Immature natural killer cell (primary cell): ENCODE results near the gene FAF2. TPM values are rescaled to one million over a fixed set of nuclear protein-coding genes. Genes with fewer than 3 reads are reported as not detected.
"Not testable (repeated sequence)": the region's sequence is repeated elsewhere in the genome, so short reads cannot be mapped to it uniquely, and the experiment has no call there.

Experiments used
- DNase-seq, 3 donors: peaks; one replicate each; pipeline ENCODE4 v3.0.0; 2022; ENCODE audit warnings: mixed read lengths in 1 of 3
- H3K27ac Mint-ChIP-seq, 6 donors: one replicate each; pipeline ENCODE4 v1.8.0; 2020; ENCODE audit warnings: mixed read lengths in 6 of 6, mild to moderate bottlenecking in 5 of 6, inconsistent platforms in 4 of 6, moderate library complexity in 3 of 6
- H3K27me3 Mint-ChIP-seq, 3 donors: one replicate each; pipeline ENCODE4 v1.8.0; 2020 to 2021; ENCODE audit warnings: low read depth in 3 of 3, mild to moderate bottlenecking in 3 of 3, mixed read lengths in 3 of 3, moderate library complexity in 3 of 3, inconsistent platforms in 1 of 3
- H3K36me3 Mint-ChIP-seq, 3 donors: one replicate each; pipeline ENCODE4 v1.8.0; 2020; ENCODE audit warnings: mixed read lengths in 3 of 3, inconsistent platforms in 2 of 3, mild to moderate bottlenecking in 2 of 3
- H3K4me1 Mint-ChIP-seq, 2 donors: one replicate each; pipeline ENCODE4 v1.8.0; 2020; ENCODE audit warnings: inconsistent platforms in 2 of 2, mild to moderate bottlenecking in 2 of 2, mixed read lengths in 2 of 2, moderate library complexity in 1 of 2
- H3K4me3 Mint-ChIP-seq, 5 donors: one replicate each; pipeline ENCODE4 v1.8.0; 2020; ENCODE audit warnings: mild to moderate bottlenecking in 5 of 5, mixed read lengths in 5 of 5, inconsistent platforms in 3 of 5, moderate library complexity in 3 of 5
- H3K9me3 Mint-ChIP-seq, 6 donors: one replicate each; pipeline ENCODE4 v1.8.0; 2020; ENCODE audit warnings: mild to moderate bottlenecking in 6 of 6, mixed read lengths in 6 of 6, inconsistent platforms in 4 of 6, moderate library complexity in 3 of 6
- polyA plus RNA-seq, 3 donors: library from polyadenylated mRNA; unstranded; fragments of 300-500 nt; fragmentation: Illumina TruSeq; gene quantifications; one replicate each; pipeline ENCODE4 v1.2.3, GENCODE V29; 2021

The FAF2 gene, protein sequence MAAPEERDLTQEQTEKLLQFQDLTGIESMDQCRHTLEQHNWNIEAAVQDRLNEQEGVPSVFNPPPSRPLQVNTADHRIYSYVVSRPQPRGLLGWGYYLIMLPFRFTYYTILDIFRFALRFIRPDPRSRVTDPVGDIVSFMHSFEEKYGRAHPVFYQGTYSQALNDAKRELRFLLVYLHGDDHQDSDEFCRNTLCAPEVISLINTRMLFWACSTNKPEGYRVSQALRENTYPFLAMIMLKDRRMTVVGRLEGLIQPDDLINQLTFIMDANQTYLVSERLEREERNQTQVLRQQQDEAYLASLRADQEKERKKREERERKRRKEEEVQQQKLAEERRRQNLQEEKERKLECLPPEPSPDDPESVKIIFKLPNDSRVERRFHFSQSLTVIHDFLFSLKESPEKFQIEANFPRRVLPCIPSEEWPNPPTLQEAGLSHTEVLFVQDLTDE
- 10 to 100 TPM in 2 of 3 donors, 1 to 10 TPM in 1; 9.0 to 17.6 (median 17.0) TPM for polyA plus RNA-seq

DNA sequence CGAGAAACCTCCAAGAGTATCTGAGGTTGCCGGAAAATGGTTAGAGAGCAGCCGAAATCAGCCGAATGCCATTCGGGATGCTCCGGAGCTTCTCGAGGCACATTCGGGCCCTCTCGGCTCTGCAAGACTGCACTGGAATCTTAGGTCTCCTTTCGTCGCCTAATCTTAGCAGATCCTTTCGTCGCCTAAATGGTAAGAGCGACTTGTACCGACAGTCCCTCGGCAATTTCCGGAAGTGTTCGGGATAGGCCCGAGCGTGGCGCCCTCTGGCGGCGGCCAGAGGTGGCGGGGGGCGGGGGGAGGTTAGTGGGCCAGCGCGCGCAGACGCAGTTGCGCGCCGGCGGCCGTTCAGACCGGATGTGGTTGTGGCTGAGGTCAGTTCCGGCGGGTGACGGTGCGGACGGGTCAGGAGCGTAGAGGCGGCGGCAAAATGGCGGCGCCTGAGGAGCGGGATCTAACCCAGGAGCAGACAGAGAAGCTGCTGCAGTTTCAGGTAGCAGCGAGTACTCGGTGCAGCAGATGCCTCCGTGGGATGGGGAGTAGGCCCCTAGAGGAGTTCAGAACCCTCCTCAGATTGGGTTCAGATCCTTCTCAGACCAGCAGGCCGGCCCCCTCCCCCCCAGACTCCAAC lies at the start of gene FAF2:
Gene FAF2, plus strand, starts transcription at position 408 of the 631 bp plus-strand sequence. Its CDS starts 23 bp downstream, at position 431.
- Mint-ChIP-seq H3K9me3 (peaks cover 0 to 4% (median 0%) of the 10 kb centered on the region in 6 donors), H3K4me1 (peaks cover 33 to 49% of the 10 kb centered on the region in 2 donors), H3K4me3 (peak within 1 kb of the TSS; percentile 96 to 99 (median 98)), H3K27ac (peak within 1 kb of the TSS; percentile 99 to 100 (median 100)), H3K27me3 (peaks cover 19 to 26% (median 21%) of the 10 kb centered on the region in 3 donors), H3K36me3 (peaks cover 2 to 5% (median 4%) of the 10 kb centered on the region in 3 donors)
- DNase-seq: peak; percentile 99 to 100 (median 99)

DNA sequence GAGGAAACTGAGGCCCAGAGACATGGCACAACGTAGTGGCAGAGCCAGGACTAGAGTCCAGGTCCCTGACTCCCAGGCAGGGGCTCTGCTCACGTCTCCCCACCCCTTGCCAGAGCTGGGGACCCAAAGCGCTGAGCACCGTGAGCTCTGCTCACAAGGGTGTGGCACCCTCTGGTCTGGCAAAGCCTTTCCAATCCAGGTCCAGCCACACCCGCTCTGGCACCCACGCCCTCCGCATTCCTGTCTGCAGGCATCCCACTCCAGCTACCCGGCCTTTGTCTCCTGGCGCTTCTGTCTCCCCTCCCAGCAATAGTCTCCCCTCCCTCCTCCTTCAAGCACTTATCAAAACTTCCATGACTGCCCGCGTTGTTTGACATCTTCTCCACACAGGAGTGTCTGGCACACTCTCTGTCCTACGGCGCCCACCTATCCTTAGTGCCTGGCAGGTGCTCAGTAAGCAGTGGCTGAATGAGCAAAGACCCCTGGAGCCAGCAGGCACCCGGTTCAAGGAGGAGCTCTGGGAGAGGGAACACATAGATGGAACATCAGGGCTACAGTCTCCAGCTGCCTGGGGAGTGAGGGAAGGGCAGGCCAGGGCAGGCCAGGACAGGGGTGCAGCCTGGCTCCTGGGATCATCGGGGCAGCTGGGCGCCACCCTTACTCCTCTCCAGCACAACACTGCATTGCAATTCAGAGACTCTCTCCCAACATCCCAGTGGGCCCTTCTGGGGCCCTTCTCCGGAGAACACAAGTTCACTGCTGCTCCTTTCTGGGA lies 47.6 kb upstream of the FAF2 start:
- Mint-ChIP-seq H3K36me3 (peaks cover 4 to 23% (median 5%) of the 10 kb centered on the region in 3 donors), H3K4me3 (no peak overlapping the region), H3K9me3 (no peaks in the 10 kb centered on the region), H3K27me3 (peaks cover 2% of the 10 kb centered on the region in 3 donors), H3K27ac (peak overlapping the region in 1 of 6 donors; percentile 64), H3K4me1 (peaks cover 0 to 4% of the 10 kb centered on the region in 2 donors)
- DNase-seq: no peak

DNA sequence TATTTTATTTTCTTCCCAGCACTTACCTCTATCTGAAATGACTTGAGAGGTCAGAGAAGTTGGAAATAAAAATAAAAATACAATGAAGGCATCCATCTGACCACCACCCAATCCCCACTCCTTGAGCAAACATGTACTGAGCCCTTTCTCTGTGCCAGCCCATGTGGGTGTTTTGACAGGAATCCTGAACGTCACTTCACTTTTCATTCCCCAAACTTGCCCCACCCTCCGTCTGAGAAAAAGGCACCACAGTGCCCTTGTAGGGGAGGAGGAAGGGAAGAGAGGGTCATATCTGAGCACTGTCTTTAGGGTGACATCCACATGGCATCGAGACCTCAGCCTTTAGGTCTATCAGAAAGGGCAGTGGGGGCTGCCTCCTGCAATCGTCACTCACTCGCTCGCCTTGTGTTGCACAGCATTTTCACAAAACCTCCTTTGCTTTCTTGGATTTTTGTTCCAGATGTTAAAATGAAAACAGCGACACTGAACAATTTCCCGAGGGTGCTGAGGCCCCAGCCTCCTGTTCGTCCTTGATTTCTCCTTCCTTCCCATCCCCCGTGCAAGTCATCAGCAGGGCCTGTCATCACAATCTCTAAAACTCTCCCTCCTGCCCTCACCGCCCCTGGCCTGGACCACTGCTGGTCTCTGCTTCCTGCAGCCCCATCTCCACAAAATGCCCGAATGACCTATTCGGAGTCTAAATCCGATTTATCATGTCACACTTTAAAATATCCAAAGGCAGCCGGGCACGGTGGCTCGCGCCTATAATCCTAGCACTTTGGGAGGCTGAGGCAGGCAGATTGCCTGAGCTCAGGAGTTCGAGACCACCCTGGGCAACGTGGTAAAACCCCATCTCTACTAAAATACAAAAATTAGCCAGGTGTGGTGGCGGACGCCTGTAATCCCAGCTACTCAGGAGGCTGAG lies 46.6 kb upstream of the FAF2 start:
- Mint-ChIP-seq H3K27me3 (peaks cover 0 to 2% (median 2%) of the 10 kb centered on the region in 3 donors), H3K9me3 (no peaks in the 10 kb centered on the region), H3K4me3 (no peak overlapping the region), H3K36me3 (peaks cover 7 to 22% (median 10%) of the 10 kb centered on the region in 3 donors), H3K27ac (peak overlapping the region in 2 of 6 donors; percentile 43 to 71), H3K4me1 (peaks cover 0 to 4% of the 10 kb centered on the region in 2 donors)
- DNase-seq: no peak

DNA sequence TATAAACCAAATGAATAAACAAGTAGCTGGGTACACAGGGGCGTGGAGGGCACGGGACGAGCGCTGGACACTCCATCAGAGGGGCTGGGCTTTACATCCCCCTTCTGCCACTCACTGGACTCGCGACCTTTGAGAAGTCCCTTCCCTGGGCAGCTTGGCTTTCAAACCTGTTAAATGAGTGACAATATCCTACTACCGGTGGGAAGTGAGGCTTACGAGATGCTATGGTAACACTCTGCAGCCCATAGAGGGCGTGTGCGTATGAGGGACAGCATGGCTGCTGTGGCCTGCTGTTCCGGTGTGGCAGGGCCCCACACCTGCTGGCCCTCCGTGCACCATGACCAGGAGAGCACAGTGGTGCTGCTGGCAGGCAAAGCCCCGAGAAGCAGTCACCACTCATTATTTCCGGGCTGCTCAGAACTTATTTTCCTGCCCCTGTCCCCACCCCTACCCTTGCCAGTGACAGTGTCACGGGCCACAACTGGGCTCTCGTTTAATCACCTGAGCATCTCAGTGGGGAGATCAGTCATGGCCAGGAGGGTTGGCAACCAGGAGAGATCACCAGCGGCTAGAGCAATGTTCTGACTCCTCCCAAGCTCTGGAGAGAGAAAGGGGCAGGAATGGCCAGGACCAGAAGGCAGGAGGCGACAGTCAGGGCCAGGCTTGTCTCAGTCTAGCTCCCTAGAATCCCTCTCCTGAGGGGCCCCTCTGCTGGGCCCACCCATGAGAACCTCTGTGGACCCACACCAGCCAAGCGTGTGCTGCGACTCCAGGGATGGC lies 42.3 kb upstream of the FAF2 start:
- DNase-seq: no peak
- peaks cover 10 to 20% (median 13%) of the 10 kb centered on the region in 3 donors for H3K36me3 Mint-ChIP-seq
- H3K4me1 Mint-ChIP-seq: peaks cover 3% of the 10 kb centered on the region in 2 donors
- peaks cover under 1 to 2% (median 2%) of the 10 kb centered on the region in 3 donors for H3K27me3 Mint-ChIP-seq
- H3K27ac Mint-ChIP-seq: peak overlapping the region in 1 of 6 donors; percentile 40
- H3K4me3 Mint-ChIP-seq: no peak overlapping the region
- H3K9me3 Mint-ChIP-seq: no peaks in the 10 kb centered on the region

DNA sequence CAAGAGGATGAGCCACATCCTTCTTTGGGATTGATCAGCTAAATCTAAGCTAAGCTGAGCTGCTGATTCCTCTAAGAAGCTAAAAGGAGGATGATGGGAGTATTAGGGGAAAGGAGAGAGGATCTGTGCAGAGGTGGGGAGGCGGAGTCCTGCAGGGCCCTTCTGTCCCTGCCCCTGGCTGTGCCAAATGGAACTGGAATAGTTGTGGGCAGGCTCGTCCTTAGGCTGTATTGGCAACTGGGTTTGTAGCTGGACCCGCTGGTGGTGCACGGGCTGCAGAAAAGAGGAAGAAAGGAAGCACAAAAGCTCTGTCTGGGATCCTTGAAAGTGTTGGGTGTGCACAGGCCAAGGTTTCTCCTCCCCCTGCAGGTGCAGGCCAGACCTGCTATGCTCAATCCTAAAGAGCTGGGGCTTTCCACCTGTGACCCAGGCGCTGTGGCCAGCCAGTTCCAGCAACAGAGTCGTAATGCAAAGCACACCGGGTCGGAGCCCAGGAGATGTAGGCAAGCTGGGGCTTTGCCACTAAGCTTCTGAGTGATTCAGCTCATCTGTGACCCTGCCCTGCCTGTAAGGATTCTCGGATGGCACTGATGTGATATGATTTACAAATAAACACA lies 41.6 kb upstream of the FAF2 start:
- peaks cover 10 to 20% (median 13%) of the 10 kb centered on the region in 3 donors for H3K36me3 Mint-ChIP-seq
- no peak for DNase-seq
- H3K4me3 Mint-ChIP-seq: no peak overlapping the region
- H3K4me1 Mint-ChIP-seq: peaks cover 3 to 10% of the 10 kb centered on the region in 2 donors
- no peak overlapping the region for H3K27ac Mint-ChIP-seq
- H3K27me3 Mint-ChIP-seq: peaks cover 1 to 2% (median 2%) of the 10 kb centered on the region in 3 donors
- H3K9me3 Mint-ChIP-seq: no peaks in the 10 kb centered on the region

DNA sequence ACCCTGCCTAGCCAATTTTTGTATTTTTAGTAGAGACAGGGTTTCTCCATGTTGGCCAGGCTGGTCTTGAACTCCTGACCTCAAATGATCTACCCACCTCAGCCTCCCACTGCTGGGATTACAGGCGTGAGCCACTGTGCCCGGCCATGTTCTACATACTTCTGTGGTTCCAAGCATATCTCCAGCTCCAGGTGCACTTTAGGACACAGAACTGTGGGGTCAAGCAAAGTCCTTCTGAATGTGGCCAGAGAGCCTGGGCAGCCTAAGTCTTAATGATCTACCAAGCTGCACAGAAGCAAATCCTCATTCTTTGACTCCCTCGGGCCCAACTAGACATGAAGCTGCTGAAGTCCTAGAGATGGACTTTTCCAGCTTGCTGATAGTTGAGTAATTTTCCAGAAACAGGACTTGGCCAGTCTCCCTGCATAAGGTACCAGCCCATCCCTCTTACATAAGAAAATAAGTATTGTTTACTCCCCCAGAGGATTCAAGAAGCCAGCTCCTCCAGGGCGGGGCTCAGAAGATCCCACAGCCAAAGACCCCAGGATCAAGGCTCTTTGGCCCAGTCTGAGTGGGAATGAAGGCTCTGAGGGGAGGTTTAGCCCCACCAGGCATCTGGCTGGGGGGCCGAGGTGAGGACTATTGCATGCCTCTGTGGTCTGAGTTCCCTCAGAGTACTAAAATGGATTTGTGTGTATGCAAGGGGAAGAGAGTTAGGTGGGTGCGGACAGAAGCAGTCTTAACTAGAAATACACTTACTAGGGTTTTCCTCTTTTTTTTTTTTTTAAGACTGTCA lies 40.5 kb upstream of the FAF2 start:
- no peak for DNase-seq
- H3K4me1 Mint-ChIP-seq: peaks cover under 1 to 18% of the 10 kb centered on the region in 2 donors
- H3K4me3 Mint-ChIP-seq: no peak overlapping the region
- no peaks in the 10 kb centered on the region for H3K9me3 Mint-ChIP-seq
- H3K27ac Mint-ChIP-seq: no peak overlapping the region
- peaks cover 5 to 20% (median 10%) of the 10 kb centered on the region in 3 donors for H3K36me3 Mint-ChIP-seq
- H3K27me3 Mint-ChIP-seq: peaks cover 0 to 2% (median 0%) of the 10 kb centered on the region in 3 donors

DNA sequence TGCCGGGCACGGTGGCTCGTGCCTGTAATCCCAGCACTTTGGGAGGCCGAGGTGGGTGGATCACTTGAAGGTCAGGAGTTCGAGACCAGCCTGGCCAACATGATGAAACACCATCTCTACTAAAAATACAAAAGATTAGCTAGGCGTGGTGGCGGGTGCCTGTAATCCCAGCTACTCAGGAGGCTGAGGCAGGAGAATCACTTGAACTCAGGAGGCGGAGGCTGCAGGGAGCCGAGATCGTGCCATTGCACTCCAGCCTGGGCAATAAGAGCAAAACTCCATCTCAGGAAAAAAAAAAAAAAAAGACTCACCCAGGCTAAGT lies 40.0 kb upstream of the FAF2 start:
- H3K27me3 Mint-ChIP-seq, H3K27ac Mint-ChIP-seq: not testable (repeated sequence)

DNA sequence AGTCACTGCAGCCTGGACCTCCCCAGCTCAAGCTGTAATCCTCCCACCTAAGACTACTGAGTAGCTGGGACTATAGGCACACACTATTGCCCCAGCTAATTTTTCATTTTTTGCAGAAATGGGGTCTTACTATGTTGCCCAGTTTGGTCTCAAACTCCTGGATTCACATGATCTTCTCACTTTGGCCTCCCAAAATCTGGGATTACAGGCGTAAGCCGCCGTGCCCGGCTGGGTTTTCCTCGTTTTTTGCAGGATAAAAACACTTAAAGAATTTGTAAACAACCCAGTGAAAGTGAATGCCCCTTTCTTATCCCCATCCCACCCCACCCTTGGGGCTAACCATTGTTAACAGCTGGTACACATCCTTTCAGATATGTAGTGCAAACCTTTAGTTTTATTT lies 39.6 kb upstream of the FAF2 start:
- Mint-ChIP-seq H3K9me3 (no peaks in the 10 kb centered on the region), H3K4me1 (peaks cover 4 to 23% of the 10 kb centered on the region in 2 donors), H3K27ac (no peak overlapping the region), H3K36me3 (peaks cover 4 to 20% (median 9%) of the 10 kb centered on the region in 3 donors), H3K4me3 (no peak overlapping the region), H3K27me3 (peaks cover 0 to 2% (median 0%) of the 10 kb centered on the region in 3 donors)
- DNase-seq: no peak

More for the DNA sequence above, 40.0 kb upstream of the FAF2 start:
- DNase-seq, H3K4me3 Mint-ChIP-seq, H3K9me3 Mint-ChIP-seq: not testable (repeated sequence)
- H3K36me3 Mint-ChIP-seq: peaks cover 4 to 20% (median 9%) of the 10 kb centered on the region in 3 donors
- peaks cover 3 to 23% of the 10 kb centered on the region in 2 donors for H3K4me1 Mint-ChIP-seq

DNA sequence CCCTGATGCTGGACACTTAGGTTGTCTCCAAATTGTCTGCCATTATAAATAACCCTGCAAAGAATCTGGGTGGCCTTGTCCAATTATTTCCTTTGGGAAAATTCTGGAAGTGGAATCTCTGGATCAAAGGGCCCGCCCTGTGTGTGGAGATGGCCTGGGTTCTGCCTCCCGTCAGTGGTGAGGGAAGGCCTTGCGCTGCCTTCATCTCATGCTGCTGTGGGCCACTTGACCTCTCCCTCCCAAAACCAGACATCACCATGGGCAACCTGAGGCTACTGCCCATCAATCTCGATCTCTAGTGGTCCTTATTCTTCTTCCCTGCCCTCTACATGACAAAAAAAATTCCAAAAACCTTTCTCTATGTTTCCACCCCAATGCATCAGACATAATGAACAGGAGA lies 38.4 kb upstream of the FAF2 start:
- no peak for DNase-seq
- H3K36me3 Mint-ChIP-seq: peaks cover 4 to 20% (median 9%) of the 10 kb centered on the region in 3 donors
- H3K4me1 Mint-ChIP-seq: peaks cover 15 to 35% of the 10 kb centered on the region in 2 donors
- peaks cover 0 to 2% (median 2%) of the 10 kb centered on the region in 3 donors for H3K27me3 Mint-ChIP-seq
- no peak overlapping the region for H3K4me3 Mint-ChIP-seq
- no peaks in the 10 kb centered on the region for H3K9me3 Mint-ChIP-seq
- H3K27ac Mint-ChIP-seq: peak overlapping the region in 1 of 6 donors; percentile 33

DNA sequence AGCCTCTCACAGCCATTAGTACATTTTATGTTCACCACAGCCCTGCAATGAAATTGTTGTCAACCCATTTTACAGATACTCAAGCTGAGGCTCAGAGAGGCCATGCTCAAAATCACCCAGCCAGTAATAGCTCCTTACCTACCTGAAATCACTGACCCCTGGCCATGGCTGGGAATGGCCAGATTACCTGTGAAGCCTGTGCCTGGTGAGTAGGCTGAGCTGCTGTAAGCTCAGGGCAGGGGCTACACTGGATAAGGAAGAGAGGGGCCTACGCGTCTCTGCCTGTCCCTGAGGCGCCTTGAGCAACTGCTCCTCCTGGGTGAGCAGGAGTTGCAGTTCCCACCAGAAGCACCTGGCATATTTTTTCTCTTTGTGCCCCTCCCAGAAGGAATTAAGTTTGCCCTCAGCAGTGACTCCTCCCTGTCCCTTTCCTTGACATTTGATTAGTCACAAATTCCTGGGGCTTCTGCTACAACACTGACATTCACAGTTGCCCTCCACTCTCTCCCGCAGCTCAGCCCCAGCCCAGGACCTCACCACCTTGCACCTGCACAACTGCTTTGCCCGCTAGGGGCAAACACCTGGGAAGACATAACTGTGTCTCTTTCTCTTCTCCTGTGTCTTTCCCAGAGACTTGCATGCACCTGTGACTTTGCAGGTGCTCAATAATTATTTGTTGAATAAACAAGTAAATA lies 37.6 kb upstream of the FAF2 start:
- Mint-ChIP-seq H3K36me3 (peaks cover 4 to 20% (median 9%) of the 10 kb centered on the region in 3 donors), H3K4me3 (no peak overlapping the region), H3K27ac (peak overlapping the region in 2 of 6 donors; percentile 23 to 73), H3K9me3 (no peaks in the 10 kb centered on the region), H3K27me3 (peaks cover 3 to 8% (median 4%) of the 10 kb centered on the region in 3 donors), H3K4me1 (peaks cover 24 to 43% of the 10 kb centered on the region in 2 donors)
- DNase-seq: no peak
